ENCODE results near the gene VIL1.

DNA sequence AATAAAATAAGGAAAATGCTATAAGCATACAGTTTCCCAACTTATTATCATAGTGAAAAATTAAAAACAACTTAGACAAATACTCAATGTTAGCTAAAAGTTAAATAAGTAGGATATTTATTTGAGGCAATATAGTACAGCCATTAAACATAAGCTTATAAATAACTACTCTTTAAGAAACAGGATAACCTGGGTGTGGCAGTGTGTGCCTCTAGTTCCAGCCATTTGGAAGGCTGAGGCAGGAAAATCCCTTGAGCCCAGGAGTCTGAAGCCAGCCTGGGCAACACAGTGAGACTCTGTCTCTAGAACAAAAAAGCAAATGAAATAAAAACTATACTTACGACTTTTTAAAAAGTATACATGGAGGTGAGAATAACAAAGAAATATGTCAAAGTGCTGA is 39.7 kb downstream of the VIL1 start:
- TF ChIP-seq TAF1 (IDR thresholded peaks at IDR 0.05; ENCODE audit: low read depth) (no peak), EP300 (IDR thresholded peaks at IDR 0.05; ENCODE audit: borderline replicate concordance) (no peak), YY1 (IDR thresholded peaks at IDR 0.05; ENCODE audit: low read depth) (no peak), EGR1 (IDR thresholded peaks at IDR 0.05) (no peak), TCF12 (IDR thresholded peaks at IDR 0.05; ENCODE audit: low read depth) (no peak), TEAD4 (IDR thresholded peaks at IDR 0.05) (no peak), FOXM1 (IDR thresholded peaks at IDR 0.05; ENCODE audit: borderline replicate concordance, low read depth) (no peak), RAD21 (IDR thresholded peaks at IDR 0.05; ENCODE audit: low read depth) (no peak), CEBPB (IDR thresholded peaks at IDR 0.05) (no peak)
- TF ChIP-seq, protein P1, sequence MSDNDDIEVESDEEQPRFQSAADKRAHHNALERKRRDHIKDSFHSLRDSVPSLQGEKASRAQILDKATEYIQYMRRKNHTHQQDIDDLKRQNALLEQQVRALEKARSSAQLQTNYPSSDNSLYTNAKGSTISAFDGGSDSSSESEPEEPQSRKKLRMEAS (IDR thresholded peaks at IDR 0.05) = no peak
- TF ChIP-seq, protein P2, sequence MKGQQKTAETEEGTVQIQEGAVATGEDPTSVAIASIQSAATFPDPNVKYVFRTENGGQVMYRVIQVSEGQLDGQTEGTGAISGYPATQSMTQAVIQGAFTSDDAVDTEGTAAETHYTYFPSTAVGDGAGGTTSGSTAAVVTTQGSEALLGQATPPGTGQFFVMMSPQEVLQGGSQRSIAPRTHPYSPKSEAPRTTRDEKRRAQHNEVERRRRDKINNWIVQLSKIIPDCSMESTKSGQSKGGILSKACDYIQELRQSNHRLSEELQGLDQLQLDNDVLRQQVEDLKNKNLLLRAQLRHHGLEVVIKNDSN (IDR thresholded peaks at IDR 0.05) = no peak

All from Ishikawa (cell line).